Activated T-helper 1 cell treated with anti-CD3 and anti-CD28 coated beads, Interleukin-2, amount 50 U/mL, for 16 hours (primary cell): ENCODE data around the gene ATP1A1.

Experiments used
- DNase-seq, 2 donors: peaks; one replicate each; pipeline ENCODE4 v3.0.0-alpha.2; 2020; ENCODE audit warnings: low read depth in 1 of 2, low spot score in 1 of 2

ATP1A1 gene

GRCh38 chr1:116412480-116412798 lies 39.4 kb downstream of the ATP1A1 start:
- no peak for DNase-seq

DNA sequence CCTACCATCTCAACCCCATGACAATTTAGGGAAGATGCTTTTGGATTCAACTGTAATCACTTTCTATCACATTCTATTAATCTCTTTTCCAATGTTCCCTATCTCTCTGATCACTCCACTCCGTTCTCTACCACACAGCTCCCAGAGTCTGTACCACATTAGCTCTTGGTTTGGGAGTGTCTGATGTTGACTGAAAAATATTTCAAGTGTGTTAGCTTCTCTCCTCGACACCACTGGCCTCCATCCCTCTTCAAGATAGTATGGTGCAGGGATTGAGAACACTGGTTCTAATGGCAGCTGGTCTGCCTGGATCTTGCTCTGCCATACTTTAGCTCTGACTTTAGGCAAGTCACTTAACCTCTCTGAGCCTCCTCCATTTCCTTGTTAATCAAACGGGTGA lies 39.9 kb downstream of the ATP1A1 start:
- DNase-seq, result no peak

DNA sequence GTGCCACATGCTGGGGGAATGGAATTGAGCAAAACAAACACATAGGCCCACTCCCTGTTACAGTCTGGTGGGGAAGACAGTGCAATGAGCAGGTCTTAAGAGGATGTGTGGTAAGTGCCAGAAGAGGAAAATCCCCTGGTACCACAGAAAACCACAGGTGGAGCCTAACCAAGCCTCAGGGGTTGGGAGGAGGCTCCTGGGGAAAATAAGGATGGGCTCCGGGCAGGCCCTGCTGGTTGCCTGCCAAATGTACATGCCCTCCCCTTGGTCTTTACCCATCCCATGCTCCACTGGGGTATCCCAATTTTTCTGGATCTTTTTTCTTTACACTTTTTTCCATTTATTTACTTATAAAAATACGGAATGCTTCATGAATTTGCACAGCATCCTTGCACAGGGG lies 40.4 kb downstream of the ATP1A1 start:
- no peak for DNase-seq

DNA sequence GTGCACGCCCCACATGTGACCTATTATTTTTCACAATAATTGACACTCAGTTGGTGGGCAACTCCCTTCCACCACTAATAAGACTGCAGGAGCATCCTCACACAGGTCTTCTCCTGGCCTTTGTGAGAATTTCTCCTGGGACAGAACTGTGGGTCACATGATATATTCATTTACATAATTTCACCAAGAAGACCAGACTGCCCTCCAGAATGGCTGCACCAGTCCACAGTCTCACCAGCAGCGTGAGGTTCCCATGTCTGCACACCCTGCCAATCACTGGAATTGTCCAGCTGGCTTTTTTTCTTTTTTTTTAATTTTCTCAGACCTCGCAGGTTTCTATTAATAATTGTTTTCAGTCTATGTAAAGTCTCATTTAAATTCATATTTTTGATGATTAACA lies 41.3 kb downstream of the ATP1A1 start:
- DNase-seq, result no peak

- no peak for DNase-seq
Measured at GRCh38 chr1:116415200-116415698, 42.2 kb downstream of the ATP1A1 start.

- DNase-seq, result no peak
Measured at GRCh38 chr1:116415699-116416533, 42.9 kb downstream of the ATP1A1 start.

DNA sequence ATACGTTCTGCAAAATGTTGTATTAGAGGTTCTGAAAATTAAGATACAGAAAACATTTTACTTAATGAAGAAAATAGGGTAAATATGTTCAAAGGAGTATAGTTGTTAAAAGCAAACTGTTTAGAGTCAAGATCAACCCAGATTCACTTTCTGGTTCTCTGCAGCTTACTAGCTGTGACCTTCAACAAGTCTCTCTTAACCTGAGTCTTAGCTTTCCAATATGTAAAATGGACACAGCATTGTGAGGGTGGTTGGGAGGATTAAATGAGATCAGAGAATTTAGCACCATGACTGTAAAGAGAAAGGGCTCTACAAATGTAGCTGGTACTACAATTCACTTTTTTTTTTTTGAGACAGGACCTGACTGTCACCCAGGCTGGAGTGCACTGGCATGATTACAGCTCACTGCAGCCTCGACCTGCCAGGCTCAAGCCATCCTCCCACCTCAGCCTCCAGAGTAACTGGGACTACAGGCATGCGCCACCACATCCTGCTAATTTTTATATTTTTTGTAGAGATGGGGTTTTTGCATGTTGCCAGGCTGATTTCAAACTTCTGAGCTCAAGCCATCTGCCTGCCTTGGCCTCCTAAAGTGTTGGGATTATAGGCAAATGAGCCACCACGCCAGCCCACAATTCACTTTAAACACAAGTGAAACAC lies 43.9 kb downstream of the ATP1A1 start:
- no peak for DNase-seq

GRCh38 chr1:116417678-116418077 lies 44.6 kb downstream of the ATP1A1 start:
- DNase-seq, result no peak

DNA sequence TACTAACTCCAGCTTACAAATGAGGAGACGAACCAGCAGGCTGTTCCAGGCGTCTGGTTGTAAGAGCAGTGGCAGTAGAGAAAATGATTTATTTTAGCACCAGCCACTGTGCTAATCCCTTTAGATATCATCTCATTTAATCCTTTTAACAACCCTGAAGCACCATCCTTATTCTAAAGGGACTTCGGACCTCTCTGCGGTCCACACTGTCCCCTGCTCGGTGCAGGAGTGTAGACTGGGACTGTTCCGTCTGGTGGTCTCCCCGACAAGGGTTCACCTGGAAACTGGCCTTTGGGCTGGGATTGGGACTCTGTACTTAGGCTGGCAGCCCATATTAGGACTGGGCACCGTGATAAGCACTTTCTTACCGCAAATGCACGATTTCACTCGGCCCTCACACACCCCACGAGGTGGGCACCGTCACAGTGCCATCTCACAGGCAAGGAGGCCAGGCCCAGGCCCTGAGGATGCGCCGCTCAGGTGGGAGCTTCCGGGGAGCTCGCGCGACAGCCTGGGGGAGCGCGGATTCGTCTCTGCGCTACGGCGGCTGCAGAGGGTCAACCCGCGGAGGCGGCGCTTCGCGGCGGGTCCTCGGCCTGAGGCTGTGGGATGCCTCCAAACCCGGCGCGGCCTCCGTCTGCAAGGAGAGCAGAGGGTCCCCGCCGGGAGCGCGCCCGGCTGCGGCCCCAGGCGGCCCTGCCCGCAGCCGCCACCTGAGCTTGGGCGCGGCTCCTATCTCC lies 45.2 kb downstream of the ATP1A1 start:
- peak; percentile 75 for DNase-seq

DNA sequence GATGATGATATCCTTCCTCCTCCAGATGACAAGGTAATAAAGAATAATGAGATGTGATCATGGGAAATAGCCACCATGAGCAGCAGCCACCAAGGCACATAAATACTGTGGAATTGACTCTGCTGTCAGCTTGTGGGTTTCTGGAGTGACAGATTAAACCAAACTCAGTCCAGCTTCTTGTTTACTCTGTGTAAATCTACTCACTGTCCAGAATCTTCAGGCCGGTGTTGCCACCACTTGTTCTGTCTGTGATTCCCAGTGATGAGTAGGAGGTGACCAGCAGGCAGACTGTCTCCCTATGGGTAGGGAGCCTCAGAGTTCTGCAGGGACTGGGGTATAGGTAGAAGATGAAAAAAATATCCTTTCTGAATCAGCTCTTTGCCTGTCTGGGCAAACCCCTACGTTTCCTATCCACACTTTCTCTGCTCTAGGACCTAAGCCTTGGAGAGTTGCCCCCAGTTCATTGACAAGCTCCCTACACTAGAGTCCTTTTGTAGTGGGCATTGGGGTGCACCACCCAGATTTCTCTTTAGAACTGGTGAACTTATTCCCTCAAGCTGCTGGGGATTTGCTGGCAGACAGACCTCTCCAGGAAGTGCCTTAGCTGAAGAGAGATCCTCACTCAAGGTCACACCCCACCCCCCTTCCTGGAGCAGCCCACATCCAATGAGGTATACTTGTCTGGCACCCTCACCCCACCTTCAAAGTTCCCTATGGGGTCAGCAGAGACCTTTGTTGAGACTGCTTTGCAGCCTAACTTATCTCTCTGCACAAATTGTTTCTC lies 47.6 kb downstream of the ATP1A1 start:
- no peak for DNase-seq

- no peak for DNase-seq
Measured at GRCh38 chr1:116424438-116424837, 51.4 kb downstream of the ATP1A1 start.

GRCh38 chr1:116424863-116425262 lies 51.8 kb downstream of the ATP1A1 start:
- no peak for DNase-seq

DNA sequence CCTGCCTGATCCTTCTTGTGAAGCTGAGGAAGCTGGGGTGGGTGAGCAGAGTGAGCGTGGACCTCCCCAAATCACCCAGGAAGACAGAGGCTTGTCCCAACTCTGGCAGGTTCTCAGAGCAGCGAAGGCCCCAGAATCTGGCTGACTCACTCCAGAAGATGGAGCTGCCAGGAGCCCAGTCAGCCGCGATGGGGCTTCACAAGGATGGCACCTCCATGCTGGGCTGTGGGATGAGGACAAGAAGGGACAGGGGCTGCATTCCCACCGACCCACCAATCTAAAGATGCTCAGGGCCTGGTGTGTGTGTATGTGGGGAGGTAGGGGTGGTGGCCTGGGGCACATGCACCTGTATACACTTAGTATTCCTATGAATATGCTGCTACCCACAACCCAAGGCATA lies 52.9 kb downstream of the ATP1A1 start:
- DNase-seq, result no peak

DNA sequence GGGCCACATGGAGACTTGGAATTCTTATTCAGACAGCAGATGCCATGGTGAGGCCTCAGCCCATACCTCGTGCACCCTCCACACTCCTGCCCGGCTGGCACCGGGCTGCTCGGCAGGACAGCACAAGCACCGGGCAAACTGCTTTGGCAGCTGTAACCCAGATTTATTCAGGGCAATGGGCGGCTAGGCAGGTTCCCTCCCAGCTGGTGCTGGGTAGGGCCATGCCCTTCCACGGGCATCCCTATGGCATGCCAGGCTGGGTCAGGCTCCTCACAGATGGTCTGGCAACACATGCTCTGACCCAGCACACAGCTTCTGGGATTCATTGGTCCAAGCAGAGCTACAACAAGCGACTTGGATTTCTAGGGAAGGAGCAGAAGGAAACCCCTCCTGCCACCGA lies 53.4 kb downstream of the ATP1A1 start:
- DNase-seq, result no peak

GRCh38 chr1:116428576-116428975 lies 55.5 kb downstream of the ATP1A1 start:
- no peak for DNase-seq

- no peak for DNase-seq
Measured at GRCh38 chr1:116429821-116430374, 56.9 kb downstream of the ATP1A1 start.

DNA sequence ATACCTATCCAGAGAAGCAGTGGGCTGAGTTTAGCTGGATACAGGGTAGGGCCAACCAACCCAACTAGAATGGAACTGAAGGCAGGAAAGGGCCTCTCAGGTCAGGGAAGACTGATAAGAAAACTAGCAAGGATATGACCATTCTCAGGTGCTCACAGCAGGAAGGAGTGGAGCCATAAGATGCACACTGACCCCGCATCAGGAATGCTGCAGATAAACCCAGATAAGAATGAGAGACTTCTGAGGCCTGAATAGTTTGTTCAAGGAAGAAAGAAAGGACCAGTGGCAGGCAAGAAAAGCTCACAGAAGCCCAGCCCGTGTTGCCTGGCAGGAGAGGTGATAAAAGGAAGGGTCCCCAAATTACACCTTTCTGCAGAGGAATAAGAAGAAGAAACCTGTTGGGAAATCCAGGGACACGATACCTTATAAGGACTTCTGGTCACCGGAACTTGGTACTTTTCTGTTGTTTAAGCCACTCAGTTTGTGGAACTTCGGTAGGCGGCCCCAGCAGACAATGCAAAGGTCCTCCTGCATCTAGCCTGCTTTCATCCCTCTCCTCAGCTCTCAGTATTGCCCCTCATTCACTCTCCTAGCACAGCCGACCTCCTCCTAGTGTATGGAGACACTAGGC lies 58.9 kb downstream of the ATP1A1 start:
- no peak for DNase-seq

- DNase-seq, result no peak
Measured at GRCh38 chr1:116432655-116433265, 59.7 kb downstream of the ATP1A1 start.

DNA sequence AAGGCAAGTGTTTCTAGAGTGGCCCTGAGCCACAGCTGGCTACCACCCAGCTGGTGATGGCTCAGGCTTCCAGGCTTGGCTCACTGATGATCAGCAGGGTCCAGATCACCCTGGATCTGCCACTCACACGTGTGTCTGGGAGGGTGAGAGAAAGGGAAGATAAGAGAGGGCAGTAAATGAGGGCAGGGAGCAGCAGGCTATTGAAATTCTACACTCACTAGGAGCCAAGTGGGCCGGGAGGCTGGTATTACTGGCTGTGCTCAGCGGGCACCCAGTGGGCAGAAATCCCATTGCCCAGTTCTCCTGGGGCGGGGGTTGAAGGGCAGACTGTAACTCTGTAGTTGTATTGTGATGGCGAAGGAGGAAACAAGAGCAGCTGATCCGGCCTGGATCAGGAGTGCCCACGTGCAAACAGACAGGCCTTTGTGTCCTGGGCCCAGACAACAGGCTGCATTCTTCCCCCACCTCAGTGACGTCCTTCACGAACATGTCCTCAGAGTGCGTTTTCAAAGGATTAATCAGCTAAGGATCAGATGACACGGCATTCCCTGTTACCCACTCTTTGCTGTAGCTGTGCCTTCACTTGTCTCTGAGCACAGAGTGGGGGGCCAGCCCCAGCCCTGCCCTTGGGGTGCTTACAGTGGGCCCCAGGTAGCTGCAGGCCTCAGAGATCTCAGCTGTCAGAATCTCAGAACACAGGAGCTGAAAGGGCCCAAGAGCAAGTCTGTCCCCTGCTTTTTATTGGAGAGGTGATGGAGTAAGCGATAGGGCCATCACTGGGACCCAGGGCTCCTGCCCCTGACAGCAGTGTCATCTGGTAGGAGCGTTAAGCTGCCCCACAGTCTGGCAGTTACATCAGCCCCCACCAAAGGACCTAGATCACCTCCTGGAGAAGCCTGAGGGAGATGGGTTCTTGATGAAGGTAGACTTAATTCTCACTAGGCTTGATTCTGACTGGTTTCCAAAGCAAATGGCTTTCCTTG lies 60.5 kb downstream of the ATP1A1 start:
- no peak for DNase-seq
